ENCODE data around the gene ACP5.

DNA sequence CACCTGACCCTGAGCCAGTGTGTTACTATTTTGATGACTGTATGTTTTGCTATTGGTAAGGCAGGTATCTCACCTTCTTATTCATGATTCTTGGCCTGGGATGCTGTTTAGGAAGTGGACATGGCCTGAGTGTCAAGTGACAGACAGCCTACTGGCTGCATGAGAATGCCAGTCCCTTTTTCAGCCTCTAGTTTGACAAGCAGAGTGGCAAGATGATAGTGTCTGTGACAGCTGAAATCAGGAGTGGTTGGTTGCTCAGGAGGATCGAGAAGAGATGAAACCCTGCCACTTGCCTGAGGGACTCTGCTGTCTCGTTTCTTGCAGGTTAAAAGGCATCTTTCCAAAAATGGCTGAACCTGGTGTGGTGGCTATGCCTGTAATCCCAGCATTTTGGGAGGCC lies 11.3 kb downstream of the ACP5 start:
- no peak for TF ChIP-seq POLR2A (IDR thresholded peaks at IDR 0.05; ENCODE audit: low read depth, low read length)
- no peak for TF ChIP-seq CTCF (conservative IDR thresholded peaks at IDR 0.05; ENCODE audit: low read depth, low read length)
- TF ChIP-seq CEBPB (IDR thresholded peaks at IDR 0.05; ENCODE audit: low read depth, low read length) = no peak
- TF ChIP-seq CHD1 (IDR thresholded peaks at IDR 0.05; ENCODE audit: low read depth, low read length) = no peak
- no peak for TF ChIP-seq RFX5 (IDR thresholded peaks at IDR 0.05; ENCODE audit: low read depth, low read length)
- no peak for TF ChIP-seq BHLHE40 (IDR thresholded peaks at IDR 0.05; ENCODE audit: low read depth, low read length)
- no peak for TF ChIP-seq NFE2L2 (IDR thresholded peaks at IDR 0.05; ENCODE audit: low read depth, low read length)
- TF ChIP-seq, protein P1, sequence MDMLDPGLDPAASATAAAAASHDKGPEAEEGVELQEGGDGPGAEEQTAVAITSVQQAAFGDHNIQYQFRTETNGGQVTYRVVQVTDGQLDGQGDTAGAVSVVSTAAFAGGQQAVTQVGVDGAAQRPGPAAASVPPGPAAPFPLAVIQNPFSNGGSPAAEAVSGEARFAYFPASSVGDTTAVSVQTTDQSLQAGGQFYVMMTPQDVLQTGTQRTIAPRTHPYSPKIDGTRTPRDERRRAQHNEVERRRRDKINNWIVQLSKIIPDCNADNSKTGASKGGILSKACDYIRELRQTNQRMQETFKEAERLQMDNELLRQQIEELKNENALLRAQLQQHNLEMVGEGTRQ (IDR thresholded peaks at IDR 0.05; ENCODE audit: low read depth, low read length) = no peak
- no peak for TF ChIP-seq RCOR1 (IDR thresholded peaks at IDR 0.05; ENCODE audit: insufficient replicate concordance, low read length)
- TF ChIP-seq MAFK (IDR thresholded peaks at IDR 0.05; ENCODE audit: low read depth, low read length) = no peak
- no peak for TF ChIP-seq RAD21 (IDR thresholded peaks at IDR 0.05; ENCODE audit: low read length)
- TF ChIP-seq SMC3 (IDR thresholded peaks at IDR 0.05; ENCODE audit: low read depth, low read length) = no peak
- no peak for TF ChIP-seq MXI1 (IDR thresholded peaks at IDR 0.05; ENCODE audit: borderline replicate concordance, low read depth, low read length)
- no peak for TF ChIP-seq MAZ (IDR thresholded peaks at IDR 0.05; ENCODE audit: borderline replicate concordance, low read depth, low read length)

All from IMR-90 (cell line).